ENCODE data around the gene TACR2.

The TACR2 gene

GRCh38 chr10:69439813-69440506 lies 23.2 kb upstream of the TACR2 start:
- in situ Hi-C loops (cut with MboI; ENCODE audit: low sequenced_read_pairs), result loop anchor here (10.0 kb wide), 1 partner anchor 195 kb away; the partner anchor contains the start of gene FAM241B
- H3K4me3 ChIP-seq, result no peak overlapping the region
- H3K27me3 ChIP-seq (ENCODE audit: low read depth), result no peaks in the 10 kb centered on the region
- H3K9me3 ChIP-seq, result no peaks in the 10 kb centered on the region
- DNase-seq (ENCODE audit: low spot score in 2 of 2), result no peak
- H3K4me1 ChIP-seq, result peaks cover 12% of the 10 kb centered on the region
- H3K36me3 ChIP-seq (replicated peaks), result no peaks in the 10 kb centered on the region

- Histone ChIP-seq H3K9me3 (no peaks in the 10 kb centered on the region), H3K36me3 (replicated peaks) (no peaks in the 10 kb centered on the region), H3K4me1 (peaks cover 12% of the 10 kb centered on the region), H3K27me3 (ENCODE audit: low read depth) (no peaks in the 10 kb centered on the region), H3K4me3 (no peak overlapping the region)
- in situ Hi-C loops (cut with MboI; ENCODE audit: low sequenced_read_pairs), result loop anchor here (10.0 kb wide), 1 partner anchor 195 kb away; the partner anchor contains the start of gene FAM241B
- DNase-seq (ENCODE audit: low spot score in 2 of 2), result no peak
These were observed 22.6 kb upstream of the TACR2 start for GRCh38 chr10:69439350-69439739.

- in situ Hi-C loops (cut with MboI; ENCODE audit: low sequenced_read_pairs), result loop anchor here (10.0 kb wide), 1 partner anchor 196 kb away; the partner anchor contains the start of gene FAM241B
- no peaks in the 10 kb centered on the region for H3K9me3 ChIP-seq
- H3K4me1 ChIP-seq, result peaks cover 12% of the 10 kb centered on the region
- no peak overlapping the region for H3K4me3 ChIP-seq
- H3K36me3 ChIP-seq (replicated peaks), result no peaks in the 10 kb centered on the region
- no peaks in the 10 kb centered on the region for H3K27me3 ChIP-seq (ENCODE audit: low read depth)
- no peak for DNase-seq (ENCODE audit: low spot score in 2 of 2)
These were observed 22.0 kb upstream of the TACR2 start for GRCh38 chr10:69438536-69439349.

GRCh38 chr10:69437321-69438259 lies 20.9 kb upstream of the TACR2 start:
- in situ Hi-C loops (cut with MboI; ENCODE audit: low sequenced_read_pairs), result loop anchor here (10.0 kb wide), 1 partner anchor 197 kb away; the partner anchor contains the start of gene FAM241B
- Histone ChIP-seq H3K9me3 (no peaks in the 10 kb centered on the region), H3K27me3 (ENCODE audit: low read depth) (no peaks in the 10 kb centered on the region), H3K36me3 (replicated peaks) (no peaks in the 10 kb centered on the region), H3K4me3 (no peak overlapping the region), H3K4me1 (peaks cover 12% of the 10 kb centered on the region)
- DNase-seq (ENCODE audit: low spot score in 2 of 2), result no peak

GRCh38 chr10:69435966-69436520 lies 19.3 kb upstream of the TACR2 start:
- Histone ChIP-seq H3K4me3 (no peak overlapping the region), H3K27me3 (ENCODE audit: low read depth) (no peaks in the 10 kb centered on the region), H3K36me3 (replicated peaks) (no peaks in the 10 kb centered on the region), H3K4me1 (peaks cover 12% of the 10 kb centered on the region), H3K9me3 (no peaks in the 10 kb centered on the region)
- in situ Hi-C loops (cut with MboI; ENCODE audit: low sequenced_read_pairs), result loop anchor here (10.0 kb wide), 1 partner anchor 199 kb away; the partner anchor contains the start of gene FAM241B
- no peak for DNase-seq (ENCODE audit: low spot score in 2 of 2)

- DNase-seq (ENCODE audit: low spot score in 2 of 2), result no peak
- in situ Hi-C loops (cut with MboI; ENCODE audit: low sequenced_read_pairs), result loop anchor here (10.0 kb wide), 1 partner anchor 200 kb away; the partner anchor contains the start of gene FAM241B
- H3K36me3 ChIP-seq (replicated peaks), result no peaks in the 10 kb centered on the region
- H3K4me1 ChIP-seq, result peaks cover 12% of the 10 kb centered on the region
- H3K9me3 ChIP-seq, result no peaks in the 10 kb centered on the region
- H3K27me3 ChIP-seq (ENCODE audit: low read depth), result no peaks in the 10 kb centered on the region
- H3K4me3 ChIP-seq, result no peak overlapping the region
These were observed 18.2 kb upstream of the TACR2 start for GRCh38 chr10:69434926-69435325.

GRCh38 chr10:69434169-69434568 lies 17.5 kb upstream of the TACR2 start:
- in situ Hi-C loops (cut with MboI; ENCODE audit: low sequenced_read_pairs), result loop anchor here (10.0 kb wide), 1 partner anchor 201 kb away; the partner anchor contains the start of gene FAM241B
- Histone ChIP-seq H3K27me3 (ENCODE audit: low read depth) (no peaks in the 10 kb centered on the region), H3K4me3 (no peak overlapping the region), H3K4me1 (peaks cover 12% of the 10 kb centered on the region), H3K9me3 (no peaks in the 10 kb centered on the region), H3K36me3 (replicated peaks) (no peaks in the 10 kb centered on the region)
- DNase-seq (ENCODE audit: low spot score in 2 of 2), result no peak

- H3K27me3 ChIP-seq (ENCODE audit: low read depth), result no peaks in the 10 kb centered on the region
- DNase-seq (ENCODE audit: low spot score in 2 of 2), result no peak
- no peaks in the 10 kb centered on the region for H3K9me3 ChIP-seq
- in situ Hi-C loops (cut with MboI; ENCODE audit: low sequenced_read_pairs), result no loop called here
- no peaks in the 10 kb centered on the region for H3K36me3 ChIP-seq (replicated peaks)
- no peak overlapping the region for H3K4me3 ChIP-seq
- no peaks in the 10 kb centered on the region for H3K4me1 ChIP-seq
These were observed 11.4 kb upstream of the TACR2 start for GRCh38 chr10:69428165-69428564.

GRCh38 chr10:69426376-69426727 lies 9.6 kb upstream of the TACR2 start:
- in situ Hi-C loops (cut with MboI; ENCODE audit: low sequenced_read_pairs), result no loop called here
- Histone ChIP-seq H3K27me3 (ENCODE audit: low read depth) (no peaks in the 10 kb centered on the region), H3K9me3 (no peaks in the 10 kb centered on the region), H3K4me3 (no peak overlapping the region), H3K4me1 (no peaks in the 10 kb centered on the region), H3K36me3 (replicated peaks) (no peaks in the 10 kb centered on the region)
- no peak for DNase-seq (ENCODE audit: low spot score in 2 of 2)

GRCh38 chr10:69425511-69426298 lies 9.0 kb upstream of the TACR2 start:
- in situ Hi-C loops (cut with MboI; ENCODE audit: low sequenced_read_pairs), result no loop called here
- H3K36me3 ChIP-seq (replicated peaks), result no peaks in the 10 kb centered on the region
- H3K4me3 ChIP-seq, result no peak overlapping the region
- H3K27me3 ChIP-seq (ENCODE audit: low read depth), result no peaks in the 10 kb centered on the region
- no peaks in the 10 kb centered on the region for H3K4me1 ChIP-seq
- no peaks in the 10 kb centered on the region for H3K9me3 ChIP-seq
- no peak for DNase-seq (ENCODE audit: low spot score in 2 of 2)

GRCh38 chr10:69425041-69425440 lies 8.3 kb upstream of the TACR2 start:
- no peak for DNase-seq (ENCODE audit: low spot score in 2 of 2)
- Histone ChIP-seq H3K4me3 (no peak overlapping the region), H3K9me3 (no peaks in the 10 kb centered on the region), H3K27me3 (ENCODE audit: low read depth) (no peaks in the 10 kb centered on the region), H3K36me3 (replicated peaks) (no peaks in the 10 kb centered on the region), H3K4me1 (no peaks in the 10 kb centered on the region)
- in situ Hi-C loops (cut with MboI; ENCODE audit: low sequenced_read_pairs), result no loop called here

- H3K9me3 ChIP-seq, result no peaks in the 10 kb centered on the region
- no peaks in the 10 kb centered on the region for H3K27me3 ChIP-seq (ENCODE audit: low read depth)
- in situ Hi-C loops (cut with MboI; ENCODE audit: low sequenced_read_pairs), result no loop called here
- no peaks in the 10 kb centered on the region for H3K36me3 ChIP-seq (replicated peaks)
- H3K4me3 ChIP-seq, result no peak overlapping the region
- no peak for DNase-seq (ENCODE audit: low spot score in 2 of 2)
- no peaks in the 10 kb centered on the region for H3K4me1 ChIP-seq
These were observed 6.0 kb upstream of the TACR2 start for GRCh38 chr10:69422676-69423075.

Measured in HAP-1 (cell line).